GM12878 (cell line): ENCODE data around the gene PDZD2. TPM values are rescaled to one million over a fixed set of nuclear protein-coding genes. Genes with fewer than 3 reads are reported as not detected.

Experiments used
- ATAC-seq: fragments of 200-7000 bp; cut with Tn5 transposase; 3 replicates; pipeline ENCODE4 v1.9.1; 2020; ENCODE audit warnings: mild to moderate bottlenecking, moderate library complexity
- BruUV-seq: library from RNA; stranded (reverse); fragments of 400-500 nt; replicated peaks from 2 replicates; lab custom pipeline; 2021; lab: Mats Ljungman, UMichigan
- CTCF ChIA-PET: fragments of 300-600 bp; sonication (Branson Sonifier 250); formaldehyde crosslinking; extraction: SDS; loops from one replicate; lab custom pipeline; 2021; ENCODE audit warnings: inconsistent platforms; lab: Yijun Ruan, JAX
- POLR2A ChIA-PET: fragments of 350-600 bp; formaldehyde crosslinking; extraction: SDS; loops from one replicate; lab custom pipeline; 2021; ENCODE audit warnings: inconsistent platforms; lab: Charles Lee
- RAD21 ChIA-PET: fragments of 300-600 bp; sonication (Branson Sonifier 250); formaldehyde crosslinking; loops from one replicate; lab custom pipeline; 2023; ENCODE audit warnings: antibody characterized with exemption; ENCODE audit not compliant: unreplicated experiment; lab: Charles Lee
- SMC1A ChIA-PET: fragments of 300-600 bp; sonication (Branson Sonifier 250); formaldehyde crosslinking; loops from one replicate; lab custom pipeline; 2023; ENCODE audit not compliant: unreplicated experiment, uncharacterized antibody; lab: Charles Lee
- DNase-seq: peaks from one replicate; pipeline ENCODE4 v3.0.0-alpha.2; 2011; ENCODE audit warnings: low read depth, low spot score
- FAIRE-seq: peaks from 3 replicates; lab custom pipeline; 2011; peaks lifted over from hg19 to GRCh38; lab: Jason Lieb, UNC
- H2AFZ ChIP-seq: 2 replicates; pipeline ENCODE4 v1.6.0; 2011; ENCODE audit warnings: low read depth, low read length, control low read depth; ENCODE audit not compliant: control insufficient read depth
- H3K27ac ChIP-seq: 2 replicates; pipeline ENCODE4 v1.5.1; 2011; ENCODE audit warnings: control low read depth; ENCODE audit not compliant: control insufficient read depth, insufficient read depth
- H3K27me3 ChIP-seq, 2 experiments: replicated peaks in 1 of 2; 2 replicates each; pipeline versions ENCODE4 v1.6.0 to v1.6.1; 2011; ENCODE audit warnings: low read length in 1 of 2; ENCODE audit not compliant: control insufficient read depth in 2 of 2, insufficient read depth in 2 of 2
- H3K36me3 ChIP-seq, 2 experiments: 2 replicates each; pipeline ENCODE4 v1.5.1; 2011; ENCODE audit warnings: low read length in 1 of 2; ENCODE audit not compliant: control insufficient read depth in 2 of 2, insufficient read depth in 2 of 2
- H3K4me1 ChIP-seq: 2 replicates; pipeline ENCODE4 v1.6.1; 2011; ENCODE audit warnings: mild to moderate bottlenecking, low read length, moderate library complexity, mixed read lengths; ENCODE audit not compliant: control insufficient read depth, insufficient read depth
- H3K4me2 ChIP-seq: 2 replicates; pipeline ENCODE4 v1.6.0; 2011; ENCODE audit warnings: control low read depth; ENCODE audit not compliant: control insufficient read depth, insufficient read depth
- H3K4me3 ChIP-seq: fragments of 200-600 bp; sonication (generic); 2 replicates; pipeline ENCODE4 v1.5.1; 2016
- H3K79me2 ChIP-seq: 2 replicates; pipeline ENCODE4 v1.6.0; 2011; ENCODE audit warnings: low read length; ENCODE audit not compliant: control insufficient read depth, insufficient read depth
- H3K9ac ChIP-seq: 2 replicates; pipeline ENCODE4 v1.8.0; 2011; ENCODE audit warnings: low read length, control low read depth, mixed read lengths; ENCODE audit not compliant: control insufficient read depth, insufficient read depth
- H3K9me3 ChIP-seq: replicated peaks from 3 replicates; pipeline ENCODE4 v1.5.1; 2011; ENCODE audit warnings: mild to moderate bottlenecking, low read length; ENCODE audit not compliant: control insufficient read depth, insufficient read depth
- H4K20me1 ChIP-seq: 2 replicates; pipeline ENCODE4 v1.6.0; 2011; ENCODE audit not compliant: control insufficient read depth, insufficient read depth
- CBX5 ChIP-seq: sonication (generic); IDR thresholded peaks from 2 replicates; pipeline ENCODE4 v1.6.1; 2016; ENCODE audit warnings: low read depth, moderate library complexity, mild to moderate bottlenecking, inconsistent platforms
- CEBPZ ChIP-seq: fragments of 150-350 bp; IDR thresholded peaks from 2 replicates; pipeline ENCODE4 v1.6.1; 2016; ENCODE audit warnings: low read depth, low read length
- E2F4 ChIP-seq: IDR thresholded peaks from 2 replicates; pipeline ENCODE4 v1.6.1; 2012; ENCODE audit warnings: low read depth, low read length, improper control_type of control experiment
- GATAD2B ChIP-seq: fragments of 450-650 bp; conservative IDR thresholded peaks from 2 replicates; pipeline ENCODE4 v1.6.1; 2017; ENCODE audit warnings: low read depth, mild to moderate bottlenecking, moderate library complexity
- LARP7 ChIP-seq: fragments of 450-650 bp; IDR thresholded peaks from 2 replicates; pipeline ENCODE4 v1.6.1; 2017; ENCODE audit warnings: mild to moderate bottlenecking
- MEF2A ChIP-seq: IDR thresholded peaks from 2 replicates; pipeline ENCODE4 v1.6.1; 2011; ENCODE audit warnings: low read depth, mild to moderate bottlenecking, low read length, moderate library complexity; ENCODE audit not compliant: insufficient read depth
- MYB ChIP-seq: fragments of 150-350 bp; IDR thresholded peaks from 2 replicates; pipeline ENCODE4 v1.6.1; 2014; ENCODE audit warnings: mild to moderate bottlenecking, low read depth, low read length, borderline replicate concordance
- RELA ChIP-seq: fragments of 450-650 bp; IDR thresholded peaks from 2 replicates; pipeline ENCODE4 v1.8.0; 2014; ENCODE audit warnings: borderline replicate concordance; ENCODE audit not compliant: partially characterized antibody
- SIN3A ChIP-seq: IDR thresholded peaks from 2 replicates; pipeline ENCODE4 v1.6.1; 2012; ENCODE audit warnings: low read depth, low read length, improper control_type of control experiment
- SIX5 ChIP-seq: IDR thresholded peaks from 2 replicates; pipeline ENCODE4 v1.6.1; 2011; ENCODE audit warnings: mild to moderate bottlenecking, low read depth, low read length, moderate library complexity; ENCODE audit not compliant: severe bottlenecking
- SREBF2 ChIP-seq: IDR thresholded peaks from 2 replicates; pipeline ENCODE4 v1.6.1; 2012; ENCODE audit warnings: mild to moderate bottlenecking, low read length
- TARDBP ChIP-seq: IDR thresholded peaks from 2 replicates; pipeline ENCODE4 v1.6.1; 2016; ENCODE audit warnings: borderline replicate concordance
- ZNF217 ChIP-seq: fragments of 450-650 bp; IDR thresholded peaks from 2 replicates; pipeline ENCODE4 v1.6.1; 2017; ENCODE audit warnings: antibody characterized with exemption, mild to moderate bottlenecking
- ZNF24 ChIP-seq: fragments of 450-650 bp; IDR thresholded peaks from 2 replicates; pipeline ENCODE4 v1.6.1; 2017; ENCODE audit warnings: antibody characterized with exemption, mild to moderate bottlenecking
- ZNF687 ChIP-seq: fragments of 450-650 bp; IDR thresholded peaks from 2 replicates; pipeline ENCODE4 v1.6.1; 2017; ENCODE audit warnings: mild to moderate bottlenecking, moderate library complexity
- WGBS: methylation state at CpG from one replicate; pipeline ENCODE4 v1.1.6; 2016; ENCODE audit warnings: low lambda C conversion rate; ENCODE audit not compliant: insufficient replicate concordance, insufficient coverage; ENCODE audit errors: missing lambda C conversion rate; 5-methylcytosine and 5-hydroxymethylcytosine counted together
- in situ Hi-C: fragments of 300-500 bp; cut with MboI; formaldehyde crosslinking; loops from 9 replicates; pipeline ENCODE4 v1.14.3; 2018; ENCODE audit warnings: mixed read lengths
- intact Hi-C: fragments of 100-400 bp; cut with micrococcal nuclease; formaldehyde crosslinking; loops from one replicate; pipeline ENCODE4 v1.14.2; 2022; ENCODE audit not compliant: unreplicated experiment
- polyA plus RNA-seq, 11 experiments: library from polyadenylated mRNA; depleted of rRNA in 4 of 11; unstranded in 6 of 11; stranded (reverse) in 5 of 11; fragments of >200 nt; fragmentation: Nextera tagmentation in 4 of 11; fragmentation: Illumina TruSeq in 1 of 11; extraction: Ambion mirVana in 4 of 11; extraction: Trizol in 1 of 11; gene quantifications; 1 replicate in 1 of 11; 2 replicates in 10 of 11; pipeline versions ENCODE4 v1.2.1 to v1.2.3, GENCODE V29; 2011 to 2016; ENCODE audit warnings: inconsistent platforms in 2 of 11, missing spikeins in 2 of 11, low read depth in 1 of 11
- total RNA-seq, 4 experiments: library from RNA; depleted of rRNA in 3 of 4; stranded (reverse); fragments of >200 nt in 3 of 4; fragmentation: Illumina TruSeq in 1 of 4; extraction: Trizol in 1 of 4; gene quantifications; 2 replicates each; pipeline versions ENCODE4 v1.2.1 to v1.2.3, GENCODE V29; 2013 to 2021

The PDZD2 gene
- total and polyA plus RNA-seq, 10 of the 15 experiments (the other 5 are each of a cell fraction or from before 2014, with no cell fraction given), result 0.01 to 0.58 (median 0.29) TPM; not detected in 3

GRCh38 chr5:32071351-32071944, 432.5 kb downstream of the PDZD2 start (continued):
- TF ChIP-seq MEF2A (no peak), SREBF2 (no peak)

GRCh38 chr5:32072054-32072453, 433.1 kb downstream of the PDZD2 start:
- POLR2A ChIA-PET, result no interaction called here
- ATAC-seq, result no peak
- Histone ChIP-seq H3K27ac (no peak overlapping the region), H3K27me3 (no peaks in the 10 kb centered on the region), H3K9ac (no peak overlapping the region), H3K36me3 (no peaks in the 10 kb centered on the region), H4K20me1 (no peaks in the 10 kb centered on the region), H3K4me2 (no peak overlapping the region), H3K4me1 (no peaks in the 10 kb centered on the region), H3K9me3 (no peaks in the 10 kb centered on the region), H3K4me3 (no peak overlapping the region), H3K79me2 (no peaks in the 10 kb centered on the region), H2AFZ (no peak overlapping the region)
- intact Hi-C loops (no loop called here), in situ Hi-C loops (no loop called here)
- RAD21 ChIA-PET, result no interaction called here
- SMC1A ChIA-PET, result no interaction called here
- no TSS peak for BruUV-seq
- CTCF ChIA-PET, result interaction anchor here (2.6 kb wide), 1 partner anchor 21 kb away, joined by 7 read pairs; no protein-coding TSS in a partner anchor
- no peak for DNase-seq
- no peak for FAIRE-seq
- 74% methylated on average over 14 of the region's 14 CpGs for WGBS
- no peak for TF ChIP-seq SIX5
- TF ChIP-seq CBX5, result no peak
- no peak for TF ChIP-seq LARP7
- TF ChIP-seq GATAD2B, result no peak
- TF ChIP-seq E2F4, result no peak
- TF ChIP-seq ZNF217, result no peak
- no peak for TF ChIP-seq TARDBP
- no peak for TF ChIP-seq RELA
- no peak for TF ChIP-seq MYB
- TF ChIP-seq SIN3A, result no peak
- no peak for TF ChIP-seq ZNF24
- no peak for TF ChIP-seq CEBPZ
- TF ChIP-seq ZNF687, result no peak
